ENCODE results near the gene GARRE1. TPM values are rescaled to one million over a fixed set of nuclear protein-coding genes. Genes with fewer than 3 reads are reported as not detected.

The GARRE1 gene
- total and polyA plus RNA-seq, 2 donors (not counting 3 experiments of a cell fraction or from before 2014, with no cell fraction given) = 39.2 to 46.8 TPM

DNA sequence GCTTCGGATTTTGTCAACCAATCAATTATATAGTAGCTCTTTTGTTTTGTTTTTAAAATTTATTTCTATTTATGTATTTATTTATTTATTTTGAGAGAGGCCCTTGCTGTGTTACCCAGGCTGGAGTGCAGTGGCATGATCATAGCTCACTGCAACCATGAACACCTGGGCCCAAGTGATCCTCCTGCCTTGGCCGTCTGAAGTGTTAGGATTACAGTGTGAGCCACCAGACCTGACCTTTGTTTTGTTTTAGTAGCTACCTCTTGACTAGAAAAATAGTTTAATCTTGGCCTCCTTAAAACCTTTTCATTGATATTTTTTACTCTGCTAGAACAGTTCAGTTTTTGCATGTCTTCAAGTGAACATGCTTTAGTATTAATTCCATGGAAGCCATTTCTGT lies 15.1 kb downstream of the GARRE1 start:
- H3K9me1 ChIP-seq (replicated peaks; ENCODE audit: control insufficient read depth, extremely low read depth, insufficient read depth, low read length) = no peaks in the 10 kb centered on the region
- no peaks in the 10 kb centered on the region for H3K36me3 ChIP-seq (ENCODE audit: control insufficient read depth in 2 of 2, extremely low read depth in 1 of 2, insufficient read depth in 2 of 2, low read length in 2 of 2)
- H3K9me3 ChIP-seq (replicated peaks; ENCODE audit: control insufficient read depth, insufficient read depth, low read length) = no peaks in the 10 kb centered on the region
- no peak for TF ChIP-seq POLR2AphosphoS5 (IDR thresholded peaks at IDR 0.05; ENCODE audit: insufficient read depth, low read depth, low read length)
- H3K4me2 ChIP-seq (ENCODE audit: insufficient read depth, low read length) = peak overlapping the region; percentile 57
- H3K9ac ChIP-seq (replicated peaks; ENCODE audit: extremely low read depth, insufficient read depth, low read length) = peak overlapping the region; percentile 96
- no peak overlapping the region for H2AFZ ChIP-seq (ENCODE audit: low read depth, low read length)
- intact Hi-C loops (cut with micrococcal nuclease) = no loop called here
- no peak for DNase-seq (ENCODE audit: low read depth, low spot score)
- H3K4me3 ChIP-seq (replicated peaks in 1 of 3; ENCODE audit: insufficient read depth in 1 of 3, low read depth in 1 of 3, low read length in 3 of 3) = peak overlapping the region in 1 of 3 experiments; percentile 7
- POLR2A ChIA-PET = no interaction called here
- dilution Hi-C loops (cut with MboI; ENCODE audit: extremely low pct_ligation_motif_present, low sequenced_read_pairs) = loop anchor here (10.0 kb wide), 1 partner anchor 55 kb away; no protein-coding TSS in a partner anchor
- TSS peak; percentile 93 for BruUV-seq (replicated peaks)
- FAIRE-seq = no peak
- H3K79me2 ChIP-seq (ENCODE audit: control insufficient read depth, insufficient read depth, low read length) = peaks cover 71% of the 10 kb centered on the region
- peaks cover 74% of the 10 kb centered on the region for H3K4me1 ChIP-seq (ENCODE audit: control insufficient read depth, extremely low read depth, insufficient read depth, low read length)
- H4K20me1 ChIP-seq (replicated peaks; ENCODE audit: control insufficient read depth, extremely low read depth, insufficient read depth, low read length) = no peaks in the 10 kb centered on the region
- H3K27ac ChIP-seq (ENCODE audit: insufficient read depth, low read depth, low read length) = peak overlapping the region; percentile 100
- no peaks in the 10 kb centered on the region for H3K27me3 ChIP-seq (ENCODE audit: control insufficient read depth in 2 of 2, insufficient read depth in 2 of 2, low read length in 2 of 2)
- CTCF ChIA-PET = interaction anchor here (0.6 to 3.0 kb wide), 5 partner anchors 12 to 67 kb away, joined by 3 to 9 read pairs (median 3); no protein-coding TSS in a partner anchor

DNA sequence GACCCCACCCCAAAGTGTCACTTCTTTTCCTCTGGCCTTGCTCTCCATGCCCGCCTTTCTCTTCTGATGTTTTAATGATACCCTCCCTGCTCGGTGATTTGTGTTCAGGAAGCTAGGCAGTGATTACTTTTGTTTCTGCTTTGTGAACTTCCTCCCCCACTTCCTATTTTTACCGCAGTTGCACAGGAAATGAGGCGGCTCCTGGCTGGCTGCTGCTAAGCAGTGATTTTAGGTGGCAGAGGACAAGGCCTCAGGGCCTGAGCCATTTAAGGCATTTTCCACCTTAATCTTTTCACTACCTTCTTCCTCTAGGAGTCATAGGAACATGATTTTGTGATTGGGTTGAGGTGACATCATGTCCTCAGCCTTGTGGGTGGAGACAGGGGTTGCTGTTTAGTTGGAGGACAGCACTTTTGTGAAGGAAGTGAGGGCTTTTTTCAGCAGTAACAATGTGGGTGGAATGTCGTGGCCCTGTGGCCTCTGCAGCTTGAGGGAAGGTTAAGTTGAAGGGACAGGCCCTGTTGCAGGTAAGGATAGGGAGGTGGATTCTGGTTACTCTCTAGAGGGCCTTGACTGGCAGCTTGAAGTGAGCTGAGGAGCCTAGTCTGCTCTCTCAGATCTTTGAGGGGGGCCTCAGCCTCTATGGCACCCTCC lies 15.7 kb downstream of the GARRE1 start:
- no peaks in the 10 kb centered on the region for H3K9me3 ChIP-seq (replicated peaks; ENCODE audit: control insufficient read depth, insufficient read depth, low read length)
- peak overlapping the region in 1 of 3 experiments; percentile 54 for H3K4me3 ChIP-seq (replicated peaks in 1 of 3; ENCODE audit: insufficient read depth in 1 of 3, low read depth in 1 of 3, low read length in 3 of 3)
- POLR2A ChIA-PET = interaction anchor here (0.5 to 1.2 kb wide), 2 partner anchors 9 to 51 kb away, joined by 3 to 5 read pairs; no protein-coding TSS in a partner anchor
- peaks cover 68% of the 10 kb centered on the region for H3K79me2 ChIP-seq (ENCODE audit: control insufficient read depth, insufficient read depth, low read length)
- H4K20me1 ChIP-seq (replicated peaks; ENCODE audit: control insufficient read depth, extremely low read depth, insufficient read depth, low read length) = no peaks in the 10 kb centered on the region
- peak overlapping the region; percentile 87 for H3K4me2 ChIP-seq (ENCODE audit: insufficient read depth, low read length)
- CTCF ChIA-PET = interaction anchor here (0.6 to 3.0 kb wide), 5 partner anchors 18 to 62 kb away, joined by 3 to 9 read pairs (median 7); no protein-coding TSS in a partner anchor
- peak; percentile 81 for TF ChIP-seq FOS (IDR thresholded peaks at IDR 0.05; ENCODE audit: borderline replicate concordance, insufficient read depth, low read length)
- TF ChIP-seq POLR2AphosphoS5 (IDR thresholded peaks at IDR 0.05; ENCODE audit: insufficient read depth, low read depth, low read length) = peak; percentile 95
- TF ChIP-seq MYC (IDR thresholded peaks at IDR 0.05; ENCODE audit: low read depth, low read length) = no peak
- TF ChIP-seq GATA2 (IDR thresholded peaks at IDR 0.05; ENCODE audit: insufficient read depth, insufficient read length, low read depth, low read length) = peak; percentile 89
- TF ChIP-seq EZH2 (IDR thresholded peaks at IDR 0.05; ENCODE audit: borderline replicate concordance, low read depth, low read length, severe bottlenecking) = no peak
- no peak for TF ChIP-seq POLR2A (IDR thresholded peaks at IDR 0.05; ENCODE audit: low read depth, low read length)
- TF ChIP-seq, protein P1, sequence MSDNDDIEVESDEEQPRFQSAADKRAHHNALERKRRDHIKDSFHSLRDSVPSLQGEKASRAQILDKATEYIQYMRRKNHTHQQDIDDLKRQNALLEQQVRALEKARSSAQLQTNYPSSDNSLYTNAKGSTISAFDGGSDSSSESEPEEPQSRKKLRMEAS (IDR thresholded peaks at IDR 0.05; ENCODE audit: insufficient read depth, insufficient read length) = no peak
- peak; percentile 83 for TF ChIP-seq JUN (IDR thresholded peaks at IDR 0.05; ENCODE audit: borderline replicate concordance, insufficient read depth, insufficient read length, low read depth)
- no peaks in the 10 kb centered on the region for H3K27me3 ChIP-seq (ENCODE audit: control insufficient read depth in 2 of 2, insufficient read depth in 2 of 2, low read length in 2 of 2)
- H2AFZ ChIP-seq (ENCODE audit: low read depth, low read length) = no peak overlapping the region
- intact Hi-C loops (cut with micrococcal nuclease) (loop anchor here (1.0 to 2.0 kb wide), 5 partner anchors 15 to 62 kb away; no protein-coding TSS in a partner anchor), dilution Hi-C loops (cut with MboI; ENCODE audit: extremely low pct_ligation_motif_present, low sequenced_read_pairs) (loop anchor here (10.0 kb wide), 1 partner anchor 55 kb away; no protein-coding TSS in a partner anchor)
- DNase-seq (ENCODE audit: low read depth, low spot score) (peak; percentile 99), FAIRE-seq (peak; percentile 89)
- H3K9me1 ChIP-seq (replicated peaks; ENCODE audit: control insufficient read depth, extremely low read depth, insufficient read depth, low read length) = no peaks in the 10 kb centered on the region
- BruUV-seq (replicated peaks) = no TSS peak
- H3K27ac ChIP-seq (ENCODE audit: insufficient read depth, low read depth, low read length) = peak overlapping the region; percentile 100
- no peaks in the 10 kb centered on the region for H3K36me3 ChIP-seq (ENCODE audit: control insufficient read depth in 2 of 2, extremely low read depth in 1 of 2, insufficient read depth in 2 of 2, low read length in 2 of 2)
- peaks cover 75% of the 10 kb centered on the region for H3K4me1 ChIP-seq (ENCODE audit: control insufficient read depth, extremely low read depth, insufficient read depth, low read length)
- peak overlapping the region; percentile 96 for H3K9ac ChIP-seq (replicated peaks; ENCODE audit: extremely low read depth, insufficient read depth, low read length)
